Coronary artery (tissue), 2 donors: Measurements from ENCODE around the gene GADD45G.

ENCODE experiments used
- DNase-seq: peaks from one replicate; pipeline ENCODE4 v3.0.0-alpha.2; 2017; ENCODE audit warnings: low spot score
- H3K27ac ChIP-seq, 2 donors: fragments of 200-600 bp; sonication (generic); one replicate each; pipeline ENCODE4 v1.5.1; 2016 to 2019
- H3K4me3 ChIP-seq: fragments of 200-600 bp; sonication (generic); 2 replicates; pipeline ENCODE4 v1.5.1; 2016; ENCODE audit warnings: mild to moderate bottlenecking, moderate library complexity
- TF ChIP-seq, protein P1 (sequence below): fragments of 200-600 bp; sonication (generic); IDR thresholded peaks from one replicate; pipeline ENCODE4 v1.5.1; 2019; ENCODE audit warnings: antibody characterized with exemption

Gene GADD45G

DNA sequence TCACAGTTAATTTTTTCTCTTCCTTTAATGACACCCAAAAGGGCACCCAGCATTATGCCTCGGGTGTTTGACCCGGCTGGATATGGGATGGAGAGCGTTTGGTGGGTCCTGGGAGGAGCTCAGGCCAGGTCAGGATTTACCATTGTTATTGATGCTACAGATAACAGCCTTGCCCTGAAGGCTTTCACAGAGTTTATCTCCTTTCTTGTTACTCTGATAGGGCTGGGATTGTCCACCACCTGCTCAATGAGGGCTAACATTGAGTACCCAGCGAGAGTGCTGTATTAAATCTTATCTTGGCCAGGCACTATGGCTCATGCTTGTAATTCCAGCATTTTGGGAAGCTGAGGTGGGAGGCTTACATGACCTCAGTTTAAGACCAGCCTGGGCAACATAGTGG lies 37.2 kb downstream of the GADD45G start:
- DNase-seq: no peak
- TF ChIP-seq, protein P1, sequence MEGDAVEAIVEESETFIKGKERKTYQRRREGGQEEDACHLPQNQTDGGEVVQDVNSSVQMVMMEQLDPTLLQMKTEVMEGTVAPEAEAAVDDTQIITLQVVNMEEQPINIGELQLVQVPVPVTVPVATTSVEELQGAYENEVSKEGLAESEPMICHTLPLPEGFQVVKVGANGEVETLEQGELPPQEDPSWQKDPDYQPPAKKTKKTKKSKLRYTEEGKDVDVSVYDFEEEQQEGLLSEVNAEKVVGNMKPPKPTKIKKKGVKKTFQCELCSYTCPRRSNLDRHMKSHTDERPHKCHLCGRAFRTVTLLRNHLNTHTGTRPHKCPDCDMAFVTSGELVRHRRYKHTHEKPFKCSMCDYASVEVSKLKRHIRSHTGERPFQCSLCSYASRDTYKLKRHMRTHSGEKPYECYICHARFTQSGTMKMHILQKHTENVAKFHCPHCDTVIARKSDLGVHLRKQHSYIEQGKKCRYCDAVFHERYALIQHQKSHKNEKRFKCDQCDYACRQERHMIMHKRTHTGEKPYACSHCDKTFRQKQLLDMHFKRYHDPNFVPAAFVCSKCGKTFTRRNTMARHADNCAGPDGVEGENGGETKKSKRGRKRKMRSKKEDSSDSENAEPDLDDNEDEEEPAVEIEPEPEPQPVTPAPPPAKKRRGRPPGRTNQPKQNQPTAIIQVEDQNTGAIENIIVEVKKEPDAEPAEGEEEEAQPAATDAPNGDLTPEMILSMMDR: no peak
- no peak overlapping the region for H3K27ac ChIP-seq
- H3K4me3 ChIP-seq: no peak overlapping the region

DNA sequence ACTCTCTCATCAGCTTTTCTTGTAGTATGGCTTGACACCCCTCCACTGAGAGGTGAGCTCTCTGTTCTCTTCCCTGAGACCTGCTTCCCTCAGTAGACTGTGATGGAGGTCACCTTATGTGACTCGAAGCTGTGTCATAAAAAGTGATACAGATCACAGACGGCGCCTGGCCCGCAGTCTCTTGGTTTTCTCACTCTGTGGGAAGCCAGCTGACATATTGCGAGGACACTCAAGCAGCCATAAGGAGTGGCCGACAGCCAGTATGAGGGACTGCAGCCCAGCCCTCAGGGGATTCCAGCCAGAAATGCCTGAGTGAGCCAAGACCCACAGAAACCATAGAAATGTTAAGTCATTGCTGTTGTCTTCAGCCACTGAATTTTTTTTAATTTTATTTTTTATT lies 38.0 kb downstream of the GADD45G start:
- TF ChIP-seq, protein P1: no peak
- DNase-seq: no peak
- Histone ChIP-seq H3K27ac (no peak overlapping the region), H3K4me3 (no peak overlapping the region)

DNA sequence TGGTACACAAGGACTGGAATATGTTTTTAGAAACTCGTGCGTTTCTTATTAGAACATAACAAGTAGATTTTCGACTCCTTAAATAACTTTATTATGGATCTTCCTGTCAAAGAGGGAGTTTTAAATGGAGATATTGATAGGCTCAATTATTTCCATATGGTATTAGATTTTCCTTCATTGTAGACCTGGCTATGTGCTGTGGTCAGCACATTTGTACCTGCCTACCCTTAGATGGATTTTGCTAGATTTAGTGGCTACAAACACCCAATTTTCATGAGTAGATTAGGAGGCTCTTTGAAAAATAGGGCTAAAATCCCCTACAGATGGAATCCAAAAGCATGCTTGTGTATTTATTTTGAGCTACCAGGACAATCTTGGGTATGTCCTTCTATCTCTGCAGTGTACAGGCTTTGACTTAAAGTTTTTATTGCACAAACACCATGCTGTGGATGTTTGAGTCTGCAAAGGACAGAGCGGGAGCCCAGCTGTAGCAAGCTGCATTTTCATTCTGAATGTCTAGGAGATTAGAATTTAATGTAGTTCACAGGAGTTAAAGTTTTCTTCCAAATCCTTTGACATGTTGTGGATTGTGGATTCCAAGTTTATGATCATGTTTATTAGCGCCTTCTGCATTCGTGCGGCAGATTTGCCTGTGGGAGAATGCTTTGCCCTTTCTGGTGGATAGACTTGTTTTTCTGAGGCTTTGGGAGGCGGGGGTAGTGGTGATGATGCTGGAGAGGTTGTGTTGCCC lies 41.6 kb downstream of the GADD45G start:
- Histone ChIP-seq H3K4me3 (no peak overlapping the region), H3K27ac (no peak overlapping the region)
- TF ChIP-seq, protein P1: no peak
- DNase-seq: no peak

DNA sequence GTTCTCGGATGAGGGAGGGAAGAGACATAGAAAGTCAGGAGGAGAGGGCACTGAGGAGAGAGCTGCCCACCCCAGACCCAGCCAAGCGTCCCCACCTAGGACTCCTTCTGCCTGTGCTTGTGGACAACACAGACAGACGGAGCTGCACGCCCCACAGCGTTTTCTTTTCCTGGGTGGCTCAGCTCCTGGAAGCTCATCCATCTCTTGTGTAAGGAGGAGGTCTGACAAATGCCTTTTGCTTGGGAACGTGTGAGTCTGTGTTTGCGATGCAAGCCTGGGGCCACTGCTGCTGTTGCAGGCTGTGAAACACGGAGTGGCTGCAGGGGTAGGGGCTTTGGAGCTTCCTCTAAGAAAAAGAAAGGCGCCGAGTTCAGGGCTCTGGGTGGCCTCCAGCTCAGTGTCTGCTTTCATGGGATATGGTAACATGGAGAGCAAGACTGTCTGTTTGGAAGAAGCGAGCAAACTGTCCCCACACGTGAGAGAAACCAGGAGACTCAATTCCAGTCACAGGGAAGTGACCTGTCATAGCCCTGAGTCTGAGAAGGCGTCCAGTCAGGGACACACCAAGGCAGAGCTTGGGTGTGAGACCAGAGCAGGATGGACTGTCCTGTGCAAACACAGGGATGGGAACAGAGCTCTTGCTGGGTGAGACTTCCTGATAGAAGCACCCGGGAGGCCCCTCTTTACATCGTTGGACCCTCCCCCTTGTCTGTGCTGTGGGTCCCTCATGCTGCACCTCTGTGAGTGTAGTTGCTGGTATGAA lies 42.7 kb downstream of the GADD45G start:
- no peak for DNase-seq
- TF ChIP-seq, protein P1: no peak
- no peak overlapping the region for H3K27ac ChIP-seq
- no peak overlapping the region for H3K4me3 ChIP-seq

DNA sequence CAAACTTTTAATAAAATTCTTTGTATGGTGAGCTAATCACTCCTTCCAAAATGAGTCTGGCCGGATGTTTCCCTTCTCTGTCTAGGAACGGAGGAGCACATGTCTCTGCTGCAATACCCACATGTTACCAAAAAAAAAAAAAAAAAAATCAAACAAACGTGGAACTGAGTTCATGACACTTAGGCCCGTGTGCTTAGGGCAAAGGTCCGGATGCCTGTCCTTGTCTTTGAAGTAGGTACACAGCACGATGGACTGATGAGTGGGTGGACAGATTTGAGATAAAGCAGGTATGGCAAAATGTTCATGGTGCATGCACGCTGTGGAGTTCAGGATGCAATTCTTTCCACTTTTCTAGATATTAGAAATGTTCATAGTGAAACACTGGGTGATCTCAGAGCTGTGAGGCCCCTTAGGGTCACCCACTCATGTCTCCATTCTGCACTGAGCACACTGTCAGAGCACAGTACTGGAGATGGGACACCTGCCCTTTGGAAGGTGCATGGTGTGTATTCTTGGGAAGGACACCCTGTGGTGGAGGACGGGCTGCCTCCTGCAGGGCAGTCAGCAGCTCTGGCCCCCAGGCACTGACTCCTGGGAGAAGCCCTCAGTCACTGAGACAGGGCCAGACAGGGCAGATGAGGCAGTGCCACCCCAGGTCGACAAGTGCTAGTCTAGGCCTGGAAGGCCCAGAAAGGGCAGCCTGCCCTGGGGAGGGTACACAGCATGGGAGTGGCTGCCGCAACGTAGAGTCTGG lies 43.6 kb downstream of the GADD45G start:
- Histone ChIP-seq H3K4me3 (no peak overlapping the region), H3K27ac (no peak overlapping the region)
- TF ChIP-seq, protein P1: no peak
- DNase-seq: no peak

DNA sequence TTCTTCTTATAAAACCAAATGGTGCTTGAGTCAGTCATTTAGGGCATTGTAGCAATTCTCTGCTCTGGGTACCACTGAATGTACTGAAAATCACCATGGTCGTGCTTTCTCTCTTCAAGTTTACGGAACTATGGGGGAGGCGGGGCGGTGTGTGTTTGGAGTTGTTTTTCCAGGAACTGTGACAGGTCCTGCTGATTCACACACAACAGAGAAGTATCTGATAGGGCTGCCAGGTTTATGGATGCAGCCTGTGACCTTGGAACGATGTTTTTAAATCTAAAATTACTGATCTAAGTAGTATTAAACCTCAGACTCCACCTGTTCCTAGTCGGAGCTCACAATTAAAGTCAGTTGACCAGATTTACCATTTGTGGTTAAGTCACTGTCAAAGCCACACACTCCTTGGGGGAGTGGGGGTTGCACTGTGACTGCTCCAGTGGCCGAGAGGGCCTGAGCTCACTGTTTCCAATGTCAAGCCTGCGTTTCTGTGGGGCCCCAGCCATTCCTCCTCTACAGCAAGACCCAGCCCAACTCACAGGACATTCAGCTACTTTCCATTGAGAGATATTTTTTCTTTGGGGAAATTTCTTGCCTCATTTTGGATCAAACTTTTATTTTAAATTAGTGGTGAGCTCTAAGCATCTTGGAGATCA lies 44.4 kb downstream of the GADD45G start:
- no peak for DNase-seq
- no peak overlapping the region for H3K4me3 ChIP-seq
- no peak overlapping the region for H3K27ac ChIP-seq
- TF ChIP-seq, protein P1: no peak
